ENCODE data around the gene KIAA1549. TPM values are rescaled to one million over a fixed set of nuclear protein-coding genes. Genes with fewer than 3 reads are reported as not detected.

The KIAA1549 gene
- total RNA-seq, 1 donor from 2014 or later, result 12.2 TPM

DNA sequence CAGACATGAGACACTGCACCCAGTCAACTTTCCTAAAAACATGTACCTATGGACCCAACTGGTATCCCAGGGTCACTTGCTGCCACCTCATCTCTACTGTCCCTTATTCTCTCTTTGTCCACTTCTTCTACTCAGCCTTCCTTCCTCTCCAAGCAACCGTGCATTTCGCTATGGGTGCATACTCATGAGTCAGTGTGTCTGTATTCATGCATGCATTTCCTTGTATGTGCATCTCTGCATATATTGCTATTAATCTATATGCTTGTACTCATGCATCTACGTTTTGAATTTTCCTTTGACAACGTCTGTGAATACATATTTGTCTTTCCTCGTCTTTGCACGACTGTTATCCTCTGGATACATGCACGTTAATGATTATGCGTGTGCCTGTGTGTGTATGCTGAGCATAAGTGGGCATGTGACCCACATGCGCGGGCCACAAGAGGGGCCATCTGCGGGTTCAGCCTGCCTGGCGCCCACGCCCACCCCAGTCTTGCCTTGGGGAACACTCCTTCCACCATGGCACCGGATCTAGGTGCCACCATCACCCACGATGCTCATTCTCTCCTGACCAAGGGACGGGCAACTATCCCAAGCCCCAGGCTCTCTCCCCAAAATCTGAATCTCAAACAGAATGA, 23.3 kb downstream of the KIAA1549 start:
- no peak overlapping the region for H3K4me3 Mint-ChIP-seq (ENCODE audit: unreplicated experiment)

DNA sequence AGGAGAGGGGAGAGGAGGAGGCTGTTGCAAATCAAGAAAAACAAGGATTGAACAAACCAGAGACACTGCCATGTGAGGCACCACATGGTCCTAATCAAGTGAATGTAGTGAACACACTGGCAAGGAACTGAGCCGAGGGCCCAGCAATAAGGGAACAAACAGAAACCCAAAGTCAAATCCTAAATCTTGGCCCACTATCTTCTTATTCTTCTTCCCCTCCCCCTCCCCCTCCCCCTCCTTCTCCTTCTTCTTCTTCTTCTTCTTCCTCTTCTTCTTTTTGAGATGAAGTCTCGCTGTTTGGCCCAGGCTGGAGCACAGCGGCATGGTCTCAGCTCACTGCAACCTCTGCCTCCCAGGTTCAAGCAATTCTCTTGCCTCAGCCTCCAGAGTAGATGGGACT, 24.0 kb downstream of the KIAA1549 start:
- no peak for DNase-seq (ENCODE audit: extremely low spot score, unreplicated experiment)
- Mint-ChIP-seq H3K27ac (ENCODE audit: unreplicated experiment) (no peak overlapping the region), H3K4me3 (ENCODE audit: unreplicated experiment) (no peak overlapping the region), H3K36me3 (ENCODE audit: unreplicated experiment) (no peaks in the 10 kb centered on the region), H3K4me1 (ENCODE audit: unreplicated experiment) (no peaks in the 10 kb centered on the region), H3K27me3 (ENCODE audit: unreplicated experiment) (no peaks in the 10 kb centered on the region), H3K9me3 (ENCODE audit: unreplicated experiment) (no peaks in the 10 kb centered on the region)
- TF ChIP-seq, protein P1, sequence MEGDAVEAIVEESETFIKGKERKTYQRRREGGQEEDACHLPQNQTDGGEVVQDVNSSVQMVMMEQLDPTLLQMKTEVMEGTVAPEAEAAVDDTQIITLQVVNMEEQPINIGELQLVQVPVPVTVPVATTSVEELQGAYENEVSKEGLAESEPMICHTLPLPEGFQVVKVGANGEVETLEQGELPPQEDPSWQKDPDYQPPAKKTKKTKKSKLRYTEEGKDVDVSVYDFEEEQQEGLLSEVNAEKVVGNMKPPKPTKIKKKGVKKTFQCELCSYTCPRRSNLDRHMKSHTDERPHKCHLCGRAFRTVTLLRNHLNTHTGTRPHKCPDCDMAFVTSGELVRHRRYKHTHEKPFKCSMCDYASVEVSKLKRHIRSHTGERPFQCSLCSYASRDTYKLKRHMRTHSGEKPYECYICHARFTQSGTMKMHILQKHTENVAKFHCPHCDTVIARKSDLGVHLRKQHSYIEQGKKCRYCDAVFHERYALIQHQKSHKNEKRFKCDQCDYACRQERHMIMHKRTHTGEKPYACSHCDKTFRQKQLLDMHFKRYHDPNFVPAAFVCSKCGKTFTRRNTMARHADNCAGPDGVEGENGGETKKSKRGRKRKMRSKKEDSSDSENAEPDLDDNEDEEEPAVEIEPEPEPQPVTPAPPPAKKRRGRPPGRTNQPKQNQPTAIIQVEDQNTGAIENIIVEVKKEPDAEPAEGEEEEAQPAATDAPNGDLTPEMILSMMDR (IDR thresholded peaks at IDR 0.05), result no peak

More for the DNA sequence above, 23.3 kb downstream of the KIAA1549 start:
- H3K36me3 Mint-ChIP-seq (ENCODE audit: unreplicated experiment), result no peaks in the 10 kb centered on the region
- H3K9me3 Mint-ChIP-seq (ENCODE audit: unreplicated experiment), result no peaks in the 10 kb centered on the region
- no peak overlapping the region for H3K27ac Mint-ChIP-seq (ENCODE audit: unreplicated experiment)
- TF ChIP-seq, protein P1 (IDR thresholded peaks at IDR 0.05), result no peak
- peaks cover 3% of the 10 kb centered on the region for H3K27me3 Mint-ChIP-seq (ENCODE audit: unreplicated experiment)
- DNase-seq (ENCODE audit: extremely low spot score, unreplicated experiment), result no peak
- no peaks in the 10 kb centered on the region for H3K4me1 Mint-ChIP-seq (ENCODE audit: unreplicated experiment)

DNA sequence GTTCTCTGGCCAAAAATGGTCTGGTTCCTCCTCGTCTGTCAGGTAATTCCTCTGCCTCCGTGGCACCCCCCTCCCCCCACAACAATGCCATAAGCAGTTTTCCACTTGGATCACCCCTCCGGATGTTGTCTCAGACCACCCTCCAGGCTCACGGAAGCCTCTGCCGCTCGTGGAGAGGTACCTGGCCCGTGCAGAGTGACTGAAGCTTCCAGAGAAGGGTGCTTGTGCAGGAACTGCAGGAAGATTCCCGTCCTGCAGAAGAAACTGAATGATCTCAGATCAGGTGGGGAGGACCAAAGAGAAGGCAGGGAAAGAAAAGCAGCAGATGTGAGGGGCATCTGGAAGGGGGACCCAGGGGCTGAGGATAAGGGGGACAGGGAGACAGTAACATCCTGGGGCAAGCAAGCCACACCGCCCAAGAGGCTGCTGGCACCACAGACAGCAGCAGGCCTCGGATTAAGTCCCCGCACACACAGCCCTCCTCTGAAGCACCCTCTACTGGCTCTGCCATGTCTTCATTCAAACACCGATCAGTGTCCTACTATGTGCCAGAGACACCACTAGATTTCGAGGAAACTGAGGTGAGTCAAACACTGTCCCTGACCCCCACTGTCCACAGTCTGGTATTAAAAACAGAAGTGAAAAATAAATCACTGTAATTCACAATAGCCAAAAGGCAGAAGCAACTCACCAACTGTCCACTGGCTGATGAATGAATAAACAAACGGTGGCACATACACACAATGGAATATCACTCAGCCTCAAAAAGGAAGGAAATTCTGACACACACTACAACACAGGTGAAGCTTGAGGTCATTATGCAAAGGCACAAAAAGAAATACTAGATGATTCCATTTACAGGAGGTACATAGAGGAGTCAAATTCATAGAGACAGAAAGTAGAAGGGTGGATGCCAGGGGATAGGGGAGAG, 26.4 kb downstream of the KIAA1549 start:
- no peak overlapping the region for H3K27ac Mint-ChIP-seq (ENCODE audit: unreplicated experiment)
- no peak overlapping the region for H3K4me3 Mint-ChIP-seq (ENCODE audit: unreplicated experiment)
- TF ChIP-seq, protein P1 (IDR thresholded peaks at IDR 0.05), result no peak
- no peaks in the 10 kb centered on the region for H3K27me3 Mint-ChIP-seq (ENCODE audit: unreplicated experiment)
- no peaks in the 10 kb centered on the region for H3K36me3 Mint-ChIP-seq (ENCODE audit: unreplicated experiment)
- no peaks in the 10 kb centered on the region for H3K9me3 Mint-ChIP-seq (ENCODE audit: unreplicated experiment)
- H3K4me1 Mint-ChIP-seq (ENCODE audit: unreplicated experiment), result no peaks in the 10 kb centered on the region
- DNase-seq (ENCODE audit: extremely low spot score, unreplicated experiment), result no peak

DNA sequence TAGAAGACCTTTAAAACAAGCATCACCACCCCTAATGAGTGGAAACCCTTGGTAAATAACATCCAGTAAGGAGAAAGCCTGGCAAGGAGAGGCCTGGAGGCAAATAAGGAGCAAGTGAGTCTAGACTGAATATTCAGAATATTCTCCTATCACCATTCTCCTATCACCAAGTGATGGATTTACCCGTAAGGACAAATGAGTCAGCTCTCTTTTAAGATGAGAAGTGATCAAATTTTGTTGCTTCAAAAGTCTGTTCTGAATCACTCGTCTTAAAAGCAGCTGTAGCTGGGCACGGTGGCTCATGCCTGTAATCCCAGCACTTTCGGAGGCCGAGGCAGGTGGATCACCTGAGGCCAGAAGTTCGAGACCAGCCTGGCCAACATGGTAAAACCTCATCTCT, 28.4 kb downstream of the KIAA1549 start:
- no peaks in the 10 kb centered on the region for H3K27me3 Mint-ChIP-seq (ENCODE audit: unreplicated experiment)
- H3K27ac Mint-ChIP-seq (ENCODE audit: unreplicated experiment), result no peak overlapping the region
- TF ChIP-seq, protein P1 (IDR thresholded peaks at IDR 0.05), result no peak
- no peaks in the 10 kb centered on the region for H3K4me1 Mint-ChIP-seq (ENCODE audit: unreplicated experiment)
- H3K36me3 Mint-ChIP-seq (ENCODE audit: unreplicated experiment), result no peaks in the 10 kb centered on the region
- no peaks in the 10 kb centered on the region for H3K9me3 Mint-ChIP-seq (ENCODE audit: unreplicated experiment)
- DNase-seq (ENCODE audit: extremely low spot score, unreplicated experiment), result no peak
- H3K4me3 Mint-ChIP-seq (ENCODE audit: unreplicated experiment), result no peak overlapping the region

DNA sequence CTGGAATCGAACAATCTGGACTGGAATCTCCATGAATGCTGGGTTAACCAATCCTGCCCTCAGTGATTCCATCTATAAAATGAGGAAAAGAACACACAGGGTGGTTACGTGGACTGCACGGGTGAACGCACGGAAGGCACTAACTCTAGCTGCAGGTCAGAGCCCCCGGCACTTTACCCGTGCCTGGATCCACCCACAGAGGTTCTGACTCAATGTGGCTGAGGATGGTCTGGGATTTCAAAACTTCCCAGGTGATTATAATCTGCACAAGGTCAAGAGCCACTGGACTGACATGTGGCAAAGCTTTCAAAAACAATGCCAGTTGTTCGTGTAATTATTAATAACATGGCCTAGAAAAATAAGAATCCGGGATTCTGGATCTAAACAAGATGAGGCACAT, 29.2 kb downstream of the KIAA1549 start:
- no peak for DNase-seq (ENCODE audit: extremely low spot score, unreplicated experiment)
- TF ChIP-seq, protein P1 (IDR thresholded peaks at IDR 0.05), result no peak
- H3K4me3 Mint-ChIP-seq (ENCODE audit: unreplicated experiment), result no peak overlapping the region
- no peaks in the 10 kb centered on the region for H3K4me1 Mint-ChIP-seq (ENCODE audit: unreplicated experiment)
- no peaks in the 10 kb centered on the region for H3K9me3 Mint-ChIP-seq (ENCODE audit: unreplicated experiment)
- no peak overlapping the region for H3K27ac Mint-ChIP-seq (ENCODE audit: unreplicated experiment)
- H3K27me3 Mint-ChIP-seq (ENCODE audit: unreplicated experiment), result no peaks in the 10 kb centered on the region
- no peaks in the 10 kb centered on the region for H3K36me3 Mint-ChIP-seq (ENCODE audit: unreplicated experiment)
